AG20443 (cell line): Measurements from ENCODE around the gene ARRB2.
"Not testable (repeated sequence)": the region's sequence is repeated elsewhere in the genome, so short reads cannot be mapped to it uniquely, and the experiment has no call there.

Experiments used
- DNase-seq: peaks from one replicate; pipeline ENCODE4 v3.0.0; 2012; ENCODE audit warnings: low spot score, mixed read lengths

Gene ARRB2

GRCh38 chr17:4709794-4710692 is at the start of gene ARRB2:
ARRB2 (plus strand) TSS chr17:4710632; CDS start chr17:4710722, 90 bp downstream.
- peak; percentile 99 for DNase-seq

GRCh38 chr17:4663711-4664110 is 46.7 kb upstream of the ARRB2 start:
- DNase-seq, result no peak

- no peak for DNase-seq
These were observed 46.2 kb upstream of the ARRB2 start for GRCh38 chr17:4664230-4664629.

- no peak for DNase-seq
These were observed 45.4 kb upstream of the ARRB2 start for GRCh38 chr17:4665027-4665426.

GRCh38 chr17:4666296-4666695 is 44.1 kb upstream of the ARRB2 start:
- DNase-seq, result no peak

- DNase-seq, result no peak
These were observed 43.3 kb upstream of the ARRB2 start for GRCh38 chr17:4667166-4667565.

- no peak for DNase-seq
These were observed 38.3 kb upstream of the ARRB2 start for GRCh38 chr17:4672055-4672630.

- no peak for DNase-seq
These were observed 37.7 kb upstream of the ARRB2 start for GRCh38 chr17:4672751-4673150.

- DNase-seq, result no peak
These were observed 37.3 kb upstream of the ARRB2 start for GRCh38 chr17:4673169-4673568.

GRCh38 chr17:4673986-4674684 is 36.3 kb upstream of the ARRB2 start:
- no peak for DNase-seq

- no peak for DNase-seq
These were observed 35.8 kb upstream of the ARRB2 start for GRCh38 chr17:4674685-4674998.

- no peak for DNase-seq
These were observed 34.6 kb upstream of the ARRB2 start for GRCh38 chr17:4675791-4676190.

- DNase-seq, result no peak
These were observed 33.6 kb upstream of the ARRB2 start for GRCh38 chr17:4676791-4677190.

- DNase-seq, result peak; percentile 75
These were observed 31.9 kb upstream of the ARRB2 start for GRCh38 chr17:4678448-4679026.

- DNase-seq, result peak; percentile 44
These were observed 30.8 kb upstream of the ARRB2 start for GRCh38 chr17:4679658-4680057.

GRCh38 chr17:4683739-4684138 is 26.7 kb upstream of the ARRB2 start:
- not testable (repeated sequence) for DNase-seq

- DNase-seq, result not testable (repeated sequence)
These were observed 20.6 kb upstream of the ARRB2 start for GRCh38 chr17:4689872-4690271.

- no peak for DNase-seq
These were observed 19.7 kb upstream of the ARRB2 start for GRCh38 chr17:4690745-4691144.

GRCh38 chr17:4691686-4692085 is 18.7 kb upstream of the ARRB2 start:
- DNase-seq, result no peak

- DNase-seq, result no peak
These were observed 17.0 kb upstream of the ARRB2 start for GRCh38 chr17:4693416-4693815.

- DNase-seq, result no peak
These were observed 14.0 kb upstream of the ARRB2 start for GRCh38 chr17:4696437-4696805.

GRCh38 chr17:4699401-4700056 is 10.9 kb upstream of the ARRB2 start:
- not testable (repeated sequence) for DNase-seq
